ENCODE results near the gene SPEN.

Gene SPEN

DNA sequence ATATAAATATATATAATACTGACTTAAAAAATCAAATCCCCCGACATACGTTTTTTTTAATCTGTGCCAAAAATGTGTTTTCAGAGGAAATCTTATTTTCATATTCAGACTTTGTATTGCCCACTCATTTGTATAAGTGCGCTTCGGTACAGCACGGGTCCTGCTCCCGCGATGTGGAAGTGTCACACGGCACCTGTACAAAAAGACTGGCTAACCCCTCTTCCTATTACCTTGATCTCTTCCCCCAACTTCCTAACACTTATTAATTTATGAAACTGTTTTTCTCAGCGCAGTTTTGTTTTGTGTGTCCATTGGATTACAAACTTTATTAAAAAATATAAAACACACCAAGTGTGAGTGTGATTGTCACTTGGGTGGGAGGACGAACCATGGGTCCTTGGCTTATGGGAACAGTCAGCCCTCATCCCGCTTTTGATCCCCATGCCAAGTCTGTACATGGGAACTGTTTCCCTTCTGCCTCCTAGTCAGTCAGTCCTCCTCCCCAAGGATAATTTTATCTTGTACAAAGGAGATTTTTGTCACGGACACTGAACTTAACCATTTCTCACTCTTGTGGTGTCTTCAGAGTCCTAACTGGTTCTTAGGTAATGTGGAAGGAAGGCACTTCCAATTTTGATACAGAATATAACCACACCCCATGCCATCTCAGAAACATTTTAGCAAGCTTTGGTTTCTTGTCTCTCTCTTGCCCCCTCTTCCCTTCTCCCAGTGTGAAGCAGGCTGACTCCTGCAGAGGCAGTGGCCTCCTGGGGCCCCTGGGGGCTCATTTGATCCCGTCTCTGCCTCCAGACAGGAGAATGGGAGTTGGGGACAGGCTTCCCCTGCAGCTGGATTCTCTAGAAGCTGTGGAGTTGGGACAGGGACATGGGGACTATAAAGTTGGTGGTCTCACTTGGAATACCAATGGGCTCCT is 92.9 kb downstream of the SPEN start:
- H3K79me1 ChIP-seq (ENCODE audit: low read depth, low read length), result peaks cover 4% of the 10 kb centered on the region
- H3K4ac ChIP-seq (ENCODE audit: low read length), result no peak overlapping the region
- H2BK5ac ChIP-seq (ENCODE audit: low read length), result no peak overlapping the region
- no peak for DNase-seq (ENCODE audit: low spot score)
- no peak overlapping the region for H3K23ac ChIP-seq (ENCODE audit: low read depth, low read length, poor library complexity)
- H2BK12ac ChIP-seq (ENCODE audit: low read length), result no peak overlapping the region
- no peak overlapping the region for H3K4me3 ChIP-seq (ENCODE audit: low read length in 2 of 2)
- H3K4me2 ChIP-seq (ENCODE audit: insufficient read depth, low read length, poor library complexity, severe bottlenecking), result no peak overlapping the region
- no peak overlapping the region for H2BK120ac ChIP-seq (ENCODE audit: low read depth, low read length)
- H3K9me3 ChIP-seq (replicated peaks in 1 of 2; ENCODE audit: control insufficient read depth in 2 of 2, insufficient read depth in 1 of 2, low read depth in 1 of 2, low read length in 2 of 2), result peaks cover 0 to 1% of the 10 kb centered on the region in 2 donors
- no peak overlapping the region for H2AK5ac ChIP-seq (ENCODE audit: low read depth, low read length)
- H3K27ac ChIP-seq (replicated peaks; ENCODE audit: low read length), result no peak overlapping the region
- no peak overlapping the region for H3K18ac ChIP-seq (ENCODE audit: low read length)
- H2AFZ ChIP-seq (ENCODE audit: low read length), result no peak overlapping the region
- peaks cover 69 to 100% of the 10 kb centered on the region in 2 donors for H3K36me3 ChIP-seq (replicated peaks in 1 of 2; ENCODE audit: control insufficient read depth in 2 of 2, insufficient read depth in 2 of 2, low read length in 2 of 2)
- H3K14ac ChIP-seq (ENCODE audit: low read length), result no peak overlapping the region
- H3K9ac ChIP-seq (ENCODE audit: low read depth, low read length, poor library complexity), result no peak overlapping the region
- no peaks in the 10 kb centered on the region for H3K4me1 ChIP-seq (ENCODE audit: control insufficient read depth in 2 of 2, insufficient read depth in 1 of 2, low read depth in 1 of 2, low read length in 2 of 2)
- no peak overlapping the region for H4K8ac ChIP-seq (ENCODE audit: low read depth, low read length)
- no CpG with 5 or more reads among the region's 13 CpGs for WGBS, 2 donors (ENCODE audit: extremely low coverage in 2 of 2, insufficient read length in 2 of 2, insufficient replicate concordance in 1 of 2)
- H4K91ac ChIP-seq (ENCODE audit: low read depth, low read length, poor library complexity), result no peak overlapping the region
- no peak overlapping the region for H2BK15ac ChIP-seq (ENCODE audit: low read length)
- no peaks in the 10 kb centered on the region for H3K27me3 ChIP-seq (ENCODE audit: control insufficient read depth in 3 of 3, insufficient read depth in 3 of 3, low read depth in 1 of 3, low read length in 3 of 3)

DNA sequence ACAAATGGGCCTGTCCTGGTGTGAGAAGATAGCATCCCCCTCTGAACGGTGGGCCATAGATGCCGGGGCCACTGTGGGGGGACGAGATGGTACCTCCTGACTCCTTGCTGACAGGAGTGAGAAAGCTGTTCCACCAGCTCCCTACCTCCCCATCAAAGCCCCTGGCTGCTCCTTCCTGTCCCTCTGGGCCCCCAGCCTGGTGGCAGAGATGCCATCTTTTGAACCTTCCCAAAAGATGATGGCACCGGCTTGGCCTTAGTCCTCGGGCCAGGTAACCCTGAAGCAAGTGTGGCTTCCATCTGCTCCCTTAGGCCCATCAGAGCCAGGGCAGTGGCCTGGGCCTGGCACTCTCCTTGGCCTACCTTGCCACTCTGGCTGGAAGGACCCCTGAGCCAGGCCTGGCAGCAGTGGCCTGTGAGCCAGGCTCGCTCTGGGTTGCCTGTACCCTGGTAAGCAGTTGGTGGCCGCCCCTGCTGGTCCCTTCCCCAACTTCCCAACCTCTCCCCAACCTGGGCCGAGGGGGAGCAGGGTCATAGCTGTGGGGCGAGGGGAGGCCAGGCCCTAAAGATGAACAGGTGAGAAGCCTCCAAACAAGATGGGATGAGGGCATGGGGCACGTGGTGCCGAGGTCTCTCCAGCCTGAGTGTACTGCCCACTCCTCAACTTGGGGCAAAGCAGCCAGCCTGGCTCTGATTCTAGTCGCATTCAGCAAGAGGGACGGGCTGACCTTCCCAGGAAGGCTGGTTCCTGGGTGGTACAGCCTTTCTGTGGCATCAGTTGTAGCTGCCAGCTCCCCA is 93.7 kb downstream of the SPEN start:
- Histone ChIP-seq H3K9ac (ENCODE audit: low read depth, low read length, poor library complexity) (peak overlapping the region; percentile 60), H3K27me3 (ENCODE audit: control insufficient read depth in 3 of 3, insufficient read depth in 3 of 3, low read depth in 1 of 3, low read length in 3 of 3) (no peaks in the 10 kb centered on the region), H2BK120ac (ENCODE audit: low read depth, low read length) (no peak overlapping the region), H3K18ac (ENCODE audit: low read length) (no peak overlapping the region), H4K8ac (ENCODE audit: low read depth, low read length) (no peak overlapping the region), H2AFZ (ENCODE audit: low read length) (no peak overlapping the region), H3K27ac (replicated peaks; ENCODE audit: low read length) (no peak overlapping the region), H3K4me2 (ENCODE audit: insufficient read depth, low read length, poor library complexity, severe bottlenecking) (no peak overlapping the region), H3K14ac (ENCODE audit: low read length) (no peak overlapping the region), H3K4ac (ENCODE audit: low read length) (no peak overlapping the region), H2BK5ac (ENCODE audit: low read length) (no peak overlapping the region), H3K79me1 (ENCODE audit: low read depth, low read length) (peaks cover 3% of the 10 kb centered on the region), H3K9me3 (replicated peaks in 1 of 2; ENCODE audit: control insufficient read depth in 2 of 2, insufficient read depth in 1 of 2, low read depth in 1 of 2, low read length in 2 of 2) (peaks cover 0 to 1% of the 10 kb centered on the region in 2 donors), H3K4me1 (ENCODE audit: control insufficient read depth in 2 of 2, insufficient read depth in 1 of 2, low read depth in 1 of 2, low read length in 2 of 2) (no peaks in the 10 kb centered on the region), H2BK12ac (ENCODE audit: low read length) (peak overlapping the region; percentile 4), H3K36me3 (replicated peaks in 1 of 2; ENCODE audit: control insufficient read depth in 2 of 2, insufficient read depth in 2 of 2, low read length in 2 of 2) (peaks cover 68 to 100% of the 10 kb centered on the region in 2 donors), H4K91ac (ENCODE audit: low read depth, low read length, poor library complexity) (no peak overlapping the region), H2BK15ac (ENCODE audit: low read length) (no peak overlapping the region), H2AK5ac (ENCODE audit: low read depth, low read length) (no peak overlapping the region), H3K23ac (ENCODE audit: low read depth, low read length, poor library complexity) (peak overlapping the region; percentile 65), H3K4me3 (ENCODE audit: low read length in 2 of 2) (no peak overlapping the region)
- WGBS, 2 donors (ENCODE audit: extremely low coverage in 2 of 2, insufficient read length in 2 of 2, insufficient replicate concordance in 1 of 2), result no CpG with 5 or more reads among the region's 13 CpGs
- no peak for DNase-seq (ENCODE audit: low spot score)

DNA sequence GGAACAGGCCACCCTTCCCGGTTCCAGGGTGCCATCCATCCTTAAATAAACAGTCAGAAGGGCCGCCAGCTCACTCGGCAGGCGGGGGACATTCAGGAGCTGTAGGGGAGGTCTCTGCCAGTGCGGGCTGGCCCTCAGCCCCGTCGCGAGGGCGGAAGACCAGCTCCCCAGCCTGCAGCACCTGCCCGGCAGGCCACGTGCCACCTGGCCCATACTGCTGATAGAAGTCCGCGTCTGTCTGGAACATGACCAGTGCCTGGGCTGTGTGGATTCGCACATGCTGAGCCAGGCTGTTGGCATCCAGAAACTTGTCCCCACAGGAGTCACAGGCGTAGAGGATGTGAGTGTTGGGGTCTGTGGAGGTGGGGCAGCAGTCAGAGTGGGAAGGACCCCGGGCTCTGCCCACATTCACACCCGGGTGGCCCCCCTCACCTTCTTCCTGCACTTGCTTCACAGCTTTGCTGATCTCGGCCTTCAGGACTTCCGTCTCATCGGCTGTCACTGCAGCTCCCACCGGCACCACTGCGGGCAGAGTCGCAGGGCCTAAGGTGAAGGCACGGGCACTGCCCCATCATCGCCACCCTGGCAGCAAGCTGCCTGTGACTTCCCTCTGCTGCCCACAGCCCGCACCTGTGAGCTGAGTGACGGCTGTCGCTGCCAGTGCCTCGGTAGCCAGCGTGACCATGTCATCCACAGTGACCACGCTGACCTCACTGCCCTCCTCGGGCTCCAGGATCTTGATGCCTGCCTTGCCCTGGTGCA is 94.6 kb downstream of the SPEN start:
- H3K36me3 ChIP-seq (replicated peaks in 1 of 2; ENCODE audit: control insufficient read depth in 2 of 2, insufficient read depth in 2 of 2, low read length in 2 of 2), result peaks cover 66 to 100% of the 10 kb centered on the region in 2 donors
- peaks cover 3% of the 10 kb centered on the region for H3K79me1 ChIP-seq (ENCODE audit: low read depth, low read length)
- no CpG with 5 or more reads among the region's 32 CpGs for WGBS, 2 donors (ENCODE audit: extremely low coverage in 2 of 2, insufficient read length in 2 of 2, insufficient replicate concordance in 1 of 2)
- peak overlapping the region; percentile 60 for H2BK5ac ChIP-seq (ENCODE audit: low read length)
- H2BK120ac ChIP-seq (ENCODE audit: low read depth, low read length), result no peak overlapping the region
- no peak overlapping the region for H3K27ac ChIP-seq (replicated peaks; ENCODE audit: low read length)
- no peak overlapping the region for H3K18ac ChIP-seq (ENCODE audit: low read length)
- peak overlapping the region; percentile 93 for H3K23ac ChIP-seq (ENCODE audit: low read depth, low read length, poor library complexity)
- H3K4me1 ChIP-seq (ENCODE audit: control insufficient read depth in 2 of 2, insufficient read depth in 1 of 2, low read depth in 1 of 2, low read length in 2 of 2), result no peaks in the 10 kb centered on the region
- H4K8ac ChIP-seq (ENCODE audit: low read depth, low read length), result no peak overlapping the region
- peaks cover 0 to 1% of the 10 kb centered on the region in 2 donors for H3K9me3 ChIP-seq (replicated peaks in 1 of 2; ENCODE audit: control insufficient read depth in 2 of 2, insufficient read depth in 1 of 2, low read depth in 1 of 2, low read length in 2 of 2)
- peak overlapping the region in 1 of 2 donors; percentile 18 for H3K4me3 ChIP-seq (ENCODE audit: low read length in 2 of 2)
- H2AK5ac ChIP-seq (ENCODE audit: low read depth, low read length), result peak overlapping the region; percentile 5
- DNase-seq (ENCODE audit: low spot score), result no peak
- no peak overlapping the region for H2AFZ ChIP-seq (ENCODE audit: low read length)
- no peak overlapping the region for H2BK12ac ChIP-seq (ENCODE audit: low read length)
- no peaks in the 10 kb centered on the region for H3K27me3 ChIP-seq (ENCODE audit: control insufficient read depth in 3 of 3, insufficient read depth in 3 of 3, low read depth in 1 of 3, low read length in 3 of 3)
- no peak overlapping the region for H4K91ac ChIP-seq (ENCODE audit: low read depth, low read length, poor library complexity)
- H3K4me2 ChIP-seq (ENCODE audit: insufficient read depth, low read length, poor library complexity, severe bottlenecking), result no peak overlapping the region
- no peak overlapping the region for H3K9ac ChIP-seq (ENCODE audit: low read depth, low read length, poor library complexity)
- H2BK15ac ChIP-seq (ENCODE audit: low read length), result no peak overlapping the region
- no peak overlapping the region for H3K4ac ChIP-seq (ENCODE audit: low read length)
- no peak overlapping the region for H3K14ac ChIP-seq (ENCODE audit: low read length)
